ENCODE data around the gene CHRFAM7A. TPM values are rescaled to one million over a fixed set of nuclear protein-coding genes. Genes with fewer than 3 reads are reported as not detected.
"Not testable (repeated sequence)": the region's sequence is repeated elsewhere in the genome, so short reads cannot be mapped to it uniquely, and the experiment has no call there.

CHRFAM7A gene
- polyA plus RNA-seq, 1 donor (not counting 4 experiments of a cell fraction or from before 2014, with no cell fraction given), result 0.20 TPM

DNA sequence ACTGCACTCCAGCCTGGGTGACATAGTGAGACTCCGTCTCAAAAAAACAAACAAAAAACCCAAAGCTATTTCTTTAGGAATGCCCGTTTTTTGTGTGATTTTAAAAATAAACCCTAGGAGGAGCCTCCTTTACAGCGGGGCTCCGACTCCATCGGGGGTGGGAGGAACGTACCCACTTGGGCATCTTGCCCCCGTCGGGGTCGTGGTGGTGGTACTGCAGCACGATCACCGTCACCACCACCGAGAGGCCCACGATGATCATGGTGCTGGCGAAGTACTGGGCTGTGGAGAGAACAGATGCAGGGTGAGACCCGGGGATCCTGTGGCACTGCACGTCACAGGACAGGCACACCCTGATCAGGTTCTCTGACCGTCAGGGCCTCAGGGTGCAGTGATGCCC is 26.1 kb downstream of the CHRFAM7A start:
- H3K79me2 ChIP-seq (ENCODE audit: control insufficient read depth, insufficient read depth, low read length); H4K20me1 ChIP-seq (ENCODE audit: control insufficient read depth, extremely low read depth, insufficient read depth, low read length); H3K4me2 ChIP-seq (ENCODE audit: control insufficient read depth, extremely low read depth, insufficient read depth, low read depth, low read length); H3K27ac ChIP-seq (ENCODE audit: control insufficient read depth, insufficient read depth, low read length); H3K9me3 ChIP-seq (ENCODE audit: control insufficient read depth, low read depth, low read length); dilution Hi-C loops (cut with MboI; ENCODE audit: extremely low pct_ligation_motif_present, low sequenced_read_pairs); H2AFZ ChIP-seq (ENCODE audit: control insufficient read depth, low read length); FAIRE-seq; H3K9ac ChIP-seq (ENCODE audit: control insufficient read depth, extremely low read depth, insufficient read depth, low read length); H3K27me3 ChIP-seq (ENCODE audit: control insufficient read depth, extremely low read depth, insufficient read depth, low read length); H3K9me1 ChIP-seq (ENCODE audit: control insufficient read depth, extremely low read depth, insufficient read depth, low read length); DNase-seq (ENCODE audit: low read depth, low spot score); H3K4me3 ChIP-seq (ENCODE audit: control insufficient read depth in 2 of 3, extremely low read depth in 1 of 3, insufficient read depth in 2 of 3, low read depth in 1 of 3, low read length in 3 of 3); H3K4me1 ChIP-seq (ENCODE audit: control insufficient read depth, extremely low read depth, insufficient read depth, low read length); H3K36me3 ChIP-seq (ENCODE audit: control insufficient read depth in 2 of 2, extremely low read depth in 1 of 2, insufficient read depth in 2 of 2, low read length in 2 of 2): not testable (repeated sequence)

DNA sequence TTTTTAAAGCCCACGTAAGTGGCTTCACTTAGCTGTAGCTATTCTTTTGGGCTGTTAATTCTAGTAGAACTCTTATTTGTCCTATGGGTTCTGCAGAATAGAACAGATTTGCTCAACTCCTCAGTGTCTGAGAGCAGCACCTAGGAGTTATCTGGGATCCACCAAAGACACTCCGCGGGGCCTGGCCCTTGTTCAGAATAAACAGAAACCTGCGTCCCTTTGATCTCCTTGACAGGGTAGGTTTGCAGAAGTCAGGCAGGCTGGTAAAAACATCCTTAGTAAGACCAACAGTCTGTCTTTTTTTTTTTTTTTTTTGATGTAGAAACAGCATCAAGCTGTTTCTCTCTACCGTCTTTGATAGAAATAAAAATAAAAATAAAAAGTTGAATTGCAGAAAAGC is 31.9 kb downstream of the CHRFAM7A start:
- H4K20me1 ChIP-seq (ENCODE audit: control insufficient read depth, extremely low read depth, insufficient read depth, low read length); H3K79me2 ChIP-seq (ENCODE audit: control insufficient read depth, insufficient read depth, low read length); dilution Hi-C loops (cut with MboI; ENCODE audit: extremely low pct_ligation_motif_present, low sequenced_read_pairs); H3K9ac ChIP-seq (ENCODE audit: control insufficient read depth, extremely low read depth, insufficient read depth, low read length); H3K36me3 ChIP-seq (ENCODE audit: control insufficient read depth in 2 of 2, extremely low read depth in 1 of 2, insufficient read depth in 2 of 2, low read length in 2 of 2); H3K9me1 ChIP-seq (ENCODE audit: control insufficient read depth, extremely low read depth, insufficient read depth, low read length); H3K27ac ChIP-seq (ENCODE audit: control insufficient read depth, insufficient read depth, low read length); DNase-seq (ENCODE audit: low read depth, low spot score); H3K4me1 ChIP-seq (ENCODE audit: control insufficient read depth, extremely low read depth, insufficient read depth, low read length); H3K4me3 ChIP-seq (ENCODE audit: control insufficient read depth in 2 of 3, extremely low read depth in 1 of 3, insufficient read depth in 2 of 3, low read depth in 1 of 3, low read length in 3 of 3); FAIRE-seq; H2AFZ ChIP-seq (ENCODE audit: control insufficient read depth, low read length); H3K27me3 ChIP-seq (ENCODE audit: control insufficient read depth, extremely low read depth, insufficient read depth, low read length); H3K9me3 ChIP-seq (ENCODE audit: control insufficient read depth, low read depth, low read length); H3K4me2 ChIP-seq (ENCODE audit: control insufficient read depth, extremely low read depth, insufficient read depth, low read depth, low read length): not testable (repeated sequence)

DNA sequence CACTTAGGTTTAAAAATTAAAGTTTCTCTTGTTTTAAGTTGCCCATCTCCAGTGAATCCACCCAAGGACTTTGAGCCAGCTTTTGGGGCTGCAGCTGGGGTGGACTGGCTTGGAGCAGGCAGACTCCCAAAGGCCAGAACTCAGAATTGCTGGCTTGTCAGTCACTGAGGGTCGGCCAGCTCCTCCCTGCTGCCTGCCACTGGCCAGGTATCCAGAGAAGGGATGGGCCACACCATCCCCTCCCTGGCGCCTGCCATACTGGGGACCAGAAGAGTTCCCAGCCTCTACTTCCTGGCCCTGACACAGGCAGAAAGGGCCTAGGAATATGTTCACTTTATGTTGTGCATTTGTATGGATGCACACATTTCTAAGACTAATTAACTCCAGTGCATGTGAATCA is 32.4 kb downstream of the CHRFAM7A start:
- H3K4me3 ChIP-seq (ENCODE audit: control insufficient read depth in 2 of 3, extremely low read depth in 1 of 3, insufficient read depth in 2 of 3, low read depth in 1 of 3, low read length in 3 of 3); H4K20me1 ChIP-seq (ENCODE audit: control insufficient read depth, extremely low read depth, insufficient read depth, low read length); DNase-seq (ENCODE audit: low read depth, low spot score); H3K79me2 ChIP-seq (ENCODE audit: control insufficient read depth, insufficient read depth, low read length); H3K9me1 ChIP-seq (ENCODE audit: control insufficient read depth, extremely low read depth, insufficient read depth, low read length); H3K4me2 ChIP-seq (ENCODE audit: control insufficient read depth, extremely low read depth, insufficient read depth, low read depth, low read length); H3K9me3 ChIP-seq (ENCODE audit: control insufficient read depth, low read depth, low read length); H2AFZ ChIP-seq (ENCODE audit: control insufficient read depth, low read length); H3K27ac ChIP-seq (ENCODE audit: control insufficient read depth, insufficient read depth, low read length); H3K4me1 ChIP-seq (ENCODE audit: control insufficient read depth, extremely low read depth, insufficient read depth, low read length); FAIRE-seq; H3K36me3 ChIP-seq (ENCODE audit: control insufficient read depth in 2 of 2, extremely low read depth in 1 of 2, insufficient read depth in 2 of 2, low read length in 2 of 2); dilution Hi-C loops (cut with MboI; ENCODE audit: extremely low pct_ligation_motif_present, low sequenced_read_pairs); H3K27me3 ChIP-seq (ENCODE audit: control insufficient read depth, extremely low read depth, insufficient read depth, low read length); H3K9ac ChIP-seq (ENCODE audit: control insufficient read depth, extremely low read depth, insufficient read depth, low read length): not testable (repeated sequence)

DNA sequence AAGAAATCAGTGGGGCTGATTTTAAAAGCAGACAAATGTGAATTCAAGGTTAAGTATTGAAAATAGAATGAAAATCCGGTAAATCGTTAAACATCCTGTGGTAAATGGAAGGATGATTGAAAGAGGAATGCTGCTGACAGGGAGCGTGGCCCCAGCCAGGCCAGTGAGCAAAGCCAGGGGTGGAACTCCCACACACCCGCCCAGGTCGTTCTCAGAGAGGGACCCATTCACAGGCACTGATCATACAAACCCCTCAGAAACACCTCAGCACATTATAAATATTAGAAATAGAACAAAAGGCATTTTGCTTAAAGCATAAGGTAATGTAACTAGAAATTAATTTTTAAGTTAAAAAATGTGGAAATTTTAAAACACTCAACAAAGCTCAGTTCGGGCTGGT is 38.3 kb downstream of the CHRFAM7A start:
- H3K4me1 ChIP-seq (ENCODE audit: control insufficient read depth, extremely low read depth, insufficient read depth, low read length); H3K79me2 ChIP-seq (ENCODE audit: control insufficient read depth, insufficient read depth, low read length); H3K4me2 ChIP-seq (ENCODE audit: control insufficient read depth, extremely low read depth, insufficient read depth, low read depth, low read length); dilution Hi-C loops (cut with MboI; ENCODE audit: extremely low pct_ligation_motif_present, low sequenced_read_pairs); H3K9ac ChIP-seq (ENCODE audit: control insufficient read depth, extremely low read depth, insufficient read depth, low read length); H3K4me3 ChIP-seq (ENCODE audit: control insufficient read depth in 2 of 3, extremely low read depth in 1 of 3, insufficient read depth in 2 of 3, low read depth in 1 of 3, low read length in 3 of 3); H4K20me1 ChIP-seq (ENCODE audit: control insufficient read depth, extremely low read depth, insufficient read depth, low read length); H2AFZ ChIP-seq (ENCODE audit: control insufficient read depth, low read length); DNase-seq (ENCODE audit: low read depth, low spot score); H3K27ac ChIP-seq (ENCODE audit: control insufficient read depth, insufficient read depth, low read length); H3K27me3 ChIP-seq (ENCODE audit: control insufficient read depth, extremely low read depth, insufficient read depth, low read length); H3K36me3 ChIP-seq (ENCODE audit: control insufficient read depth in 2 of 2, extremely low read depth in 1 of 2, insufficient read depth in 2 of 2, low read length in 2 of 2); H3K9me3 ChIP-seq (ENCODE audit: control insufficient read depth, low read depth, low read length); FAIRE-seq; H3K9me1 ChIP-seq (ENCODE audit: control insufficient read depth, extremely low read depth, insufficient read depth, low read length): not testable (repeated sequence)

GRCh38 chr15:30349803-30350202 is 43.5 kb downstream of the CHRFAM7A start:
- H3K4me2 ChIP-seq (ENCODE audit: control insufficient read depth, extremely low read depth, insufficient read depth, low read depth, low read length); H3K36me3 ChIP-seq (ENCODE audit: control insufficient read depth in 2 of 2, extremely low read depth in 1 of 2, insufficient read depth in 2 of 2, low read length in 2 of 2); H3K79me2 ChIP-seq (ENCODE audit: control insufficient read depth, insufficient read depth, low read length); FAIRE-seq; H3K4me3 ChIP-seq (ENCODE audit: control insufficient read depth in 2 of 3, extremely low read depth in 1 of 3, insufficient read depth in 2 of 3, low read depth in 1 of 3, low read length in 3 of 3); H3K27ac ChIP-seq (ENCODE audit: control insufficient read depth, insufficient read depth, low read length); H3K9me1 ChIP-seq (ENCODE audit: control insufficient read depth, extremely low read depth, insufficient read depth, low read length); H3K4me1 ChIP-seq (ENCODE audit: control insufficient read depth, extremely low read depth, insufficient read depth, low read length); H3K9me3 ChIP-seq (ENCODE audit: control insufficient read depth, low read depth, low read length); H2AFZ ChIP-seq (ENCODE audit: control insufficient read depth, low read length); H3K9ac ChIP-seq (ENCODE audit: control insufficient read depth, extremely low read depth, insufficient read depth, low read length); H4K20me1 ChIP-seq (ENCODE audit: control insufficient read depth, extremely low read depth, insufficient read depth, low read length); dilution Hi-C loops (cut with MboI; ENCODE audit: extremely low pct_ligation_motif_present, low sequenced_read_pairs); DNase-seq (ENCODE audit: low read depth, low spot score); H3K27me3 ChIP-seq (ENCODE audit: control insufficient read depth, extremely low read depth, insufficient read depth, low read length): not testable (repeated sequence)
